ENCODE results near the gene WDFY2.
A peak's percentile ranks its signal among the peaks of the same experiment; 100 is the strongest.
"Not testable (repeated sequence)": the region's sequence is repeated elsewhere in the genome, so short reads cannot be mapped to it uniquely, and the experiment has no call there.

Gene WDFY2

GRCh38 chr13:51666374-51666773 is 82.1 kb downstream of the WDFY2 start:
- DNase-seq (ENCODE audit: low spot score) = no peak

GRCh38 chr13:51666839-51667238 is 82.6 kb downstream of the WDFY2 start:
- no peak for DNase-seq (ENCODE audit: low spot score)

- no peak for DNase-seq (ENCODE audit: low spot score)
Observed at GRCh38 chr13:51668580-51669195, 84.4 kb downstream of the WDFY2 start.

- DNase-seq (ENCODE audit: low spot score) = no peak
Observed at GRCh38 chr13:51673165-51673564, 88.9 kb downstream of the WDFY2 start.

- no peak for DNase-seq (ENCODE audit: low spot score)
Observed at GRCh38 chr13:51674276-51674675, 90.0 kb downstream of the WDFY2 start.

- no peak for DNase-seq (ENCODE audit: low spot score)
Observed at GRCh38 chr13:51675385-51675784, 91.1 kb downstream of the WDFY2 start.

GRCh38 chr13:51675877-51676276 is 91.6 kb downstream of the WDFY2 start:
- no peak for DNase-seq (ENCODE audit: low spot score)

GRCh38 chr13:51676739-51677138 is 92.5 kb downstream of the WDFY2 start:
- no peak for DNase-seq (ENCODE audit: low spot score)

- no peak for DNase-seq (ENCODE audit: low spot score)
Observed at GRCh38 chr13:51678420-51678819, 94.2 kb downstream of the WDFY2 start.

GRCh38 chr13:51679616-51680015 is 95.4 kb downstream of the WDFY2 start:
- no peak for DNase-seq (ENCODE audit: low spot score)

- peak; percentile 26 for DNase-seq (ENCODE audit: low spot score)
Observed at GRCh38 chr13:51681037-51681678, 96.9 kb downstream of the WDFY2 start.

GRCh38 chr13:51682686-51683085 is 98.4 kb downstream of the WDFY2 start:
- DNase-seq (ENCODE audit: low spot score) = no peak

GRCh38 chr13:51683597-51683996 is 99.3 kb downstream of the WDFY2 start:
- DNase-seq (ENCODE audit: low spot score) = no peak

- no peak for DNase-seq (ENCODE audit: low spot score)
Observed at GRCh38 chr13:51684076-51684475, 99.8 kb downstream of the WDFY2 start.

- DNase-seq (ENCODE audit: low spot score) = no peak
Observed at GRCh38 chr13:51687947-51688714, 103.9 kb downstream of the WDFY2 start.

GRCh38 chr13:51688937-51689662 is 104.8 kb downstream of the WDFY2 start:
- DNase-seq (ENCODE audit: low spot score) = no peak

- DNase-seq (ENCODE audit: low spot score) = no peak
Observed at GRCh38 chr13:51689663-51689996, 105.4 kb downstream of the WDFY2 start.

GRCh38 chr13:51695677-51696076 is 111.4 kb downstream of the WDFY2 start:
- not testable (repeated sequence) for DNase-seq (ENCODE audit: low spot score)

GRCh38 chr13:51697181-51697580 is 112.9 kb downstream of the WDFY2 start:
- DNase-seq (ENCODE audit: low spot score) = no peak

- DNase-seq (ENCODE audit: low spot score) = no peak
Observed at GRCh38 chr13:51697855-51698254, 113.6 kb downstream of the WDFY2 start.

GRCh38 chr13:51698352-51698751 is 114.1 kb downstream of the WDFY2 start:
- DNase-seq (ENCODE audit: low spot score) = no peak

- no peak for DNase-seq (ENCODE audit: low spot score)
Observed at GRCh38 chr13:51704399-51705313, 120.4 kb downstream of the WDFY2 start.

Measured in hepatic stellate cell (primary cell).